ENCODE results near the gene LRRC3C. TPM values are rescaled to one million over a fixed set of nuclear protein-coding genes. Genes with fewer than 3 reads are reported as not detected.
A peak's percentile ranks its signal among the peaks of the same experiment; 100 is the strongest.

Gene LRRC3C
- total and polyA plus RNA-seq, 9 donors: 0.12 to 0.27 TPM; not detected in 7

DNA sequence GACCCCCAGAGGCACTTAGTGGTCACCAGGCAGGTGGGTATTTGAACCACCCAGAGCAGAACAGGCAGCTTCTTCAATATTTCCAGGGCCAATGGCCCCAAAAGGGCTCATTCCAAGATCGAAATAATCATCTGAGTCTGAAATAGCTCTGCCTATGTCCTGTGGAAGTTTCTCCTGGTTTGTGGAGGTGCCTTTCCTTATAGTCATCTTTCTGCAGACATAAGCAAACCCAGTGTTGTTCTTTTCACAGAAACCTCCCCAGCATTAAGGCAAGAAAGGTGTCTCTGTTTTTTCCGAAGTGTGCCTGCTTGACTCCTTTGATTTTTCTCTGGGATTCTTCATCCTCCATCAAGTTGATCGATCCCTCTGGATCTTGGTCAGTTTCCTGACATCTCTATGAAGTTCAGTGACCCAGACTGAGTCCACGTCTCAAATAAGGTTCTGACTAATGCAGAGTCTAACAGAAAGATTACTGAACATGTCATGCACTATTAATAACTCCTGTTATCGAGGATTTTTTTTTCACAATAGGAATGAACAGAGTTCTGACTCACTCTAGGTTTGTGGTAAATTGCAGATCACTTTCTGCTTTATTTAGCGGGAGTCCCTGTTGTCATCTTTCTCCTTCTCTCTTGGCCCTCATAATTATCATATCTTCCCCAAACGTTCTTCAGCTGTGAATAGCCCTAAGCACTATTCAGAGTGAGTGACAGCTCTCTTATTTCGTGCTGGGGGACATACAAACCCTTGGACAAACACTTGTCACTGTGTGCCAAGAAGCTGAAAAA, 1.5 kb downstream of the LRRC3C start:
- Histone ChIP-seq H3K4me3 (peak overlapping the region; percentile 96), H3K27ac (peak overlapping the region; percentile 79 to 89), H3K4me1 (ENCODE audit: insufficient read depth) (peaks cover 6% of the 10 kb centered on the region), H3K9me3 (no peaks in the 10 kb centered on the region), H3K27me3 (no peaks in the 10 kb centered on the region), H3K36me3 (no peaks in the 10 kb centered on the region)
- no peak for DNase-seq
- TF ChIP-seq POLR2A (IDR thresholded peaks at IDR 0.05): no peak
- TF ChIP-seq, protein P1, sequence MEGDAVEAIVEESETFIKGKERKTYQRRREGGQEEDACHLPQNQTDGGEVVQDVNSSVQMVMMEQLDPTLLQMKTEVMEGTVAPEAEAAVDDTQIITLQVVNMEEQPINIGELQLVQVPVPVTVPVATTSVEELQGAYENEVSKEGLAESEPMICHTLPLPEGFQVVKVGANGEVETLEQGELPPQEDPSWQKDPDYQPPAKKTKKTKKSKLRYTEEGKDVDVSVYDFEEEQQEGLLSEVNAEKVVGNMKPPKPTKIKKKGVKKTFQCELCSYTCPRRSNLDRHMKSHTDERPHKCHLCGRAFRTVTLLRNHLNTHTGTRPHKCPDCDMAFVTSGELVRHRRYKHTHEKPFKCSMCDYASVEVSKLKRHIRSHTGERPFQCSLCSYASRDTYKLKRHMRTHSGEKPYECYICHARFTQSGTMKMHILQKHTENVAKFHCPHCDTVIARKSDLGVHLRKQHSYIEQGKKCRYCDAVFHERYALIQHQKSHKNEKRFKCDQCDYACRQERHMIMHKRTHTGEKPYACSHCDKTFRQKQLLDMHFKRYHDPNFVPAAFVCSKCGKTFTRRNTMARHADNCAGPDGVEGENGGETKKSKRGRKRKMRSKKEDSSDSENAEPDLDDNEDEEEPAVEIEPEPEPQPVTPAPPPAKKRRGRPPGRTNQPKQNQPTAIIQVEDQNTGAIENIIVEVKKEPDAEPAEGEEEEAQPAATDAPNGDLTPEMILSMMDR (IDR thresholded peaks at IDR 0.05): no peak
- no peak for TF ChIP-seq EP300 (IDR thresholded peaks at IDR 0.05)
- intact Hi-C loops (cut with DNase I): no loop called here
- 37 to 55% (median 46%) methylated on average over 8 of the region's 8 CpGs for WGBS, 3 donors

DNA sequence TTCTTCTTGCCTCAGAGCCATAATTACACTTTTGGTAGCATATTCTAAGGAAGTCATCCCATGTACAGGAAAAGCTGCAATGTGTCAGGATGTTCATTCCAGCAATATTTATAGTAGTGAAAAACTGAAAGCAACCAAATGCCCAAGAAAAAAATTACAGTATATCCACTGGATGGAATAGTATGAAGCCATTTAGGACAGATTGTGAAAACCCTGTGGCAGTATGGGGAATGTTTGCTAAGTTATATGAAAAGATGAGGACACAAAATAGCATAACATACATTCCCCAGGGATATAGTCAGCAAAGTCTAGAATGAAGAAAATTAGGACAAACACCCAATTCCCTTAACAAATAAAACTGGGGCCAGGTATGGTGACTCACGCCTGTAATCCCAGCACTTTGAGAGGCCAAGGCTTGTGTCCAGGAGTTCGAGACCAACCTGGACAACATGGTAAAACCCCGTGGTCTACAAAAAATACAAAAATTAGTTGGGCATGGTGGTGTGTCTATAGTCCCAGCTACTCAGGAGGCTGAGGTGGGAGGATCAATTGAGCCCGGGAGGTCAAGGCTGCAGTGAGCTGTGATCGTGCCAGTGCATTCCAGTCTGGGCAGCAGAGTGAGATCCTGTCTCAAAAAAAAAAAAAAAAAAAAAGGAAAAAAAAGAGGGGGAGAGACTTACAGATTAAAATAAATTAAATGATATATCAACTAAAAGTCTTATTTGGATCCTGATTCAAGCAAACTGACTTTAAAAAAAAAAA, 2.3 kb downstream of the LRRC3C start:
- TF ChIP-seq EP300 (IDR thresholded peaks at IDR 0.05): no peak
- TF ChIP-seq POLR2A (IDR thresholded peaks at IDR 0.05): no peak
- TF ChIP-seq, protein P1 (IDR thresholded peaks at IDR 0.05): no peak
- 71 to 80% (median 80%) methylated on average over 5 of the region's 5 CpGs for WGBS, 3 donors
- H3K27me3 ChIP-seq: no peaks in the 10 kb centered on the region
- H3K27ac ChIP-seq: no peak overlapping the region
- H3K36me3 ChIP-seq: no peaks in the 10 kb centered on the region
- H3K4me1 ChIP-seq (ENCODE audit: insufficient read depth): peaks cover 6% of the 10 kb centered on the region
- intact Hi-C loops (cut with DNase I): no loop called here
- DNase-seq: no peak
- no peaks in the 10 kb centered on the region for H3K9me3 ChIP-seq
- no peak overlapping the region for H3K4me3 ChIP-seq

DNA sequence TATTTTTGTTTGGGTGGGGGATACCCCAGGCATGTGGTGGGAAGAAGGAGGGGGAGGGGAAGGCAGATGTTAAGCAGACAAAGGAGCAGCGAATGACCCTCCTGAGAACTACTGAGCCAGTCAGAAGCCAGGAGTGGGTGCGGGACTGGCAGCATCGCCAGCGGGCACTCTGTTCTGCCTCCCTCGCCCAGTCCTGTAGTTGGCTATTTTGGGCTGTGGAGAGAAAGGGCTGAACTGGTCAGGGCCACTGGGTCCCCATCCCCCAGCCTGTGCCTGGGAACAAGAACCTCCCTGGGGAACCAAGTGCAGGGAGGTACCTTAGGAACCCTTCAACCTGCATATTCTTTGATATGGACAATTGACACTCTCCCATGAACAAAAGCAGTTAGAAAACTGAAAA, 6.4 kb downstream of the LRRC3C start:
- 65 to 76% (median 74%) methylated on average over 5 of the region's 5 CpGs for WGBS, 3 donors
- Histone ChIP-seq H3K4me1 (ENCODE audit: insufficient read depth) (no peaks in the 10 kb centered on the region), H3K27ac (no peak overlapping the region), H3K36me3 (no peaks in the 10 kb centered on the region), H3K27me3 (no peaks in the 10 kb centered on the region), H3K9me3 (no peaks in the 10 kb centered on the region), H3K4me3 (no peak overlapping the region)
- TF ChIP-seq POLR2A (IDR thresholded peaks at IDR 0.05) (no peak), EP300 (IDR thresholded peaks at IDR 0.05) (no peak)
- TF ChIP-seq, protein P1 (IDR thresholded peaks at IDR 0.05): no peak
- intact Hi-C loops (cut with DNase I): no loop called here
- no peak for DNase-seq

DNA sequence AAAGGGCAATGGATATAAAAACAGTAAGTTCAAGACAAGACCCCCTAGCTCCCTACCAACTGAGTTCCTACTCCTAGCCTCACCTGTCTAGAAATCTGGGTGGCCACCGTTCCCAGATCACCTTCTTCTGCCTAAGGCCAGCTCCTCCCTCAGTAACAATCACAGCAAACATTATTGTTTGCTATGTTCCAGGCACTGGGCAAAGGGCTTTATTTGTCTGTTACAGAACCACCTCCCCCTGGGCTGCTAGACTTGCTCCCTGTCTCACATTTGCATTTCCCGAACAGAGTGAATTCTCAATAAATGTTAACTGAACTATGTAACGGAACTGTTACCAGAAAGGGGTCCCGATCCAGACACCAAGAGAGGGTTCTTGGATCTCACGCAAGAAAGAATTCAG, 6.8 kb downstream of the LRRC3C start:
- H3K4me3 ChIP-seq: no peak overlapping the region
- no peaks in the 10 kb centered on the region for H3K36me3 ChIP-seq
- WGBS, 3 donors: 71 to 83% (median 77%) methylated on average over 5 of the region's 5 CpGs
- DNase-seq: no peak
- intact Hi-C loops (cut with DNase I): no loop called here
- H3K27me3 ChIP-seq: no peaks in the 10 kb centered on the region
- TF ChIP-seq, protein P1 (IDR thresholded peaks at IDR 0.05): no peak
- TF ChIP-seq POLR2A (IDR thresholded peaks at IDR 0.05) (no peak), EP300 (IDR thresholded peaks at IDR 0.05) (no peak)
- no peaks in the 10 kb centered on the region for H3K9me3 ChIP-seq
- no peak overlapping the region for H3K27ac ChIP-seq
- H3K4me1 ChIP-seq (ENCODE audit: insufficient read depth): no peaks in the 10 kb centered on the region
